Neural progenitor cell (in vitro differentiated cells): ENCODE data around the gene TJP1. TPM values are rescaled to one million over a fixed set of nuclear protein-coding genes. Genes with fewer than 3 reads are reported as not detected.
"Not testable (repeated sequence)": the region's sequence is repeated elsewhere in the genome, so short reads cannot be mapped to it uniquely, and the experiment has no call there.

Source experiments
- DNase-seq: peaks from one replicate; pipeline ENCODE4 v3.0.0-alpha.2; 2016; ENCODE audit warnings: low spot score
- H2AFZ ChIP-seq: fragments of 200-600 bp; sonication (generic); replicated peaks from 2 replicates; pipeline ENCODE4 v1.6.1; 2016; ENCODE audit warnings: antibody characterized with exemption
- H3F3A ChIP-seq: fragments of 200-600 bp; sonication (generic); 2 replicates; pipeline ENCODE4 v1.6.1; 2016; ENCODE audit warnings: antibody characterized with exemption, low read depth
- H3K27ac ChIP-seq: fragments of 200-600 bp; sonication (generic); 2 replicates; pipeline ENCODE4 v1.5.1; 2016; ENCODE audit warnings: mild to moderate bottlenecking
- H3K27me3 ChIP-seq: fragments of 200-600 bp; sonication (generic); 2 replicates; pipeline ENCODE4 v1.6.1; 2016; ENCODE audit warnings: mild to moderate bottlenecking, moderate library complexity
- H3K36me3 ChIP-seq: fragments of 200-600 bp; sonication (generic); 2 replicates; pipeline ENCODE4 v1.5.1; 2016
- H3K4me1 ChIP-seq: fragments of 200-600 bp; sonication (generic); 2 replicates; pipeline ENCODE4 v1.6.1; 2016; ENCODE audit warnings: mixed run types
- H3K4me2 ChIP-seq: fragments of 200-600 bp; sonication (generic); 2 replicates; pipeline ENCODE4 v1.6.1; 2016
- H3K4me3 ChIP-seq: fragments of 200-600 bp; sonication (generic); 2 replicates; pipeline ENCODE4 v1.5.1; 2016
- H3K79me2 ChIP-seq: fragments of 200-600 bp; sonication (generic); 2 replicates; pipeline ENCODE4 v1.6.1; 2016; ENCODE audit warnings: low read depth
- H3K9ac ChIP-seq: fragments of 200-600 bp; sonication (generic); 2 replicates; pipeline ENCODE4 v1.6.1; 2016
- H3K9me3 ChIP-seq: fragments of 200-600 bp; sonication (generic); 2 replicates; pipeline ENCODE4 v1.5.1; 2016; ENCODE audit warnings: low read depth
- H4K20me1 ChIP-seq: fragments of 200-600 bp; sonication (generic); 2 replicates; pipeline ENCODE4 v1.6.1; 2016; ENCODE audit warnings: low read depth
- H3K27ac Mint-ChIP-seq: 3 replicates; pipeline ENCODE4 v1.8.0; 2021; ENCODE audit warnings: mixed read lengths
- H3K27me3 Mint-ChIP-seq: 2 replicates; pipeline ENCODE4 v1.8.0; 2022; ENCODE audit warnings: low read depth, mild to moderate bottlenecking, inconsistent platforms, moderate library complexity, mixed read lengths; ENCODE audit not compliant: insufficient read depth
- H3K36me3 Mint-ChIP-seq: 3 replicates; pipeline ENCODE4 v1.8.0; 2021; ENCODE audit warnings: mixed read lengths
- H3K4me1 Mint-ChIP-seq: 3 replicates; pipeline ENCODE4 v1.8.0; 2021; ENCODE audit warnings: mixed read lengths
- H3K4me3 Mint-ChIP-seq: 3 replicates; pipeline ENCODE4 v1.8.0; 2021; ENCODE audit warnings: mild to moderate bottlenecking, moderate library complexity, mixed read lengths
- H3K9me3 Mint-ChIP-seq: 3 replicates; pipeline ENCODE4 v1.8.0; 2020; ENCODE audit warnings: mixed read lengths
- EZH2 ChIP-seq: fragments of 200-600 bp; sonication (generic); IDR thresholded peaks from 2 replicates; pipeline ENCODE4 v1.6.1; 2017; ENCODE audit warnings: antibody characterized with exemption, mild to moderate bottlenecking, moderate library complexity
- EZH2phosphoT487 ChIP-seq: fragments of 200-600 bp; sonication (generic); IDR thresholded peaks from 2 replicates; pipeline ENCODE4 v1.6.1; 2017; ENCODE audit warnings: antibody characterized with exemption
- total RNA-seq: library from RNA; depleted of rRNA; stranded (reverse); fragments of >200 nt; gene quantifications from 2 replicates; pipeline ENCODE4 v1.2.3, GENCODE V29; 2015; ENCODE audit warnings: low replicate concordance
- TF ChIP-seq, protein P1 (sequence below): fragments of 200-600 bp; sonication (generic); IDR thresholded peaks from 2 replicates; pipeline ENCODE4 v1.5.1; 2017; ENCODE audit warnings: antibody characterized with exemption, mild to moderate bottlenecking

The TJP1 gene
- total RNA-seq, 1 donor from 2014 or later: 126 TPM

DNA sequence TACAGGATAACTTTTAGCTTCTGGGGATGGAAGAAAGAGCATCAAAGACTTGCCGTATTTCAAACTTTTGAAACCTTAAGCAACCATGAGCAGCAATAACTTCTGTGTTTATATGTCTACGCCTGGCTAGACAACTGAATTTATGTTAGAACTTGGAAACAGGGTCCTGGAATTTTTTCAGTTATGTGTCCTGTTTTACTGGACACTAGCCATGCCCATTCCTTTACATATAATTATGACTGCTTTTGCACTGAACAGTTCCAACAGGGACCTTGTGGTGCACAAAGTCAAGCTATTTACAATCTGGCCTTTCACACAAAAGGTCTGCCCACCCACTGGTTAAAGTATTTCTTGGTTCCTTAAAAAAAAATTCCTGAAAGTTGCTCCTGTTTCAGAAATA lies 37.1 kb downstream of the TJP1 start:
- Mint-ChIP-seq H3K27ac (no peak overlapping the region), H3K27me3 (no peaks in the 10 kb centered on the region), H3K4me1 (peaks cover 8% of the 10 kb centered on the region)

DNA sequence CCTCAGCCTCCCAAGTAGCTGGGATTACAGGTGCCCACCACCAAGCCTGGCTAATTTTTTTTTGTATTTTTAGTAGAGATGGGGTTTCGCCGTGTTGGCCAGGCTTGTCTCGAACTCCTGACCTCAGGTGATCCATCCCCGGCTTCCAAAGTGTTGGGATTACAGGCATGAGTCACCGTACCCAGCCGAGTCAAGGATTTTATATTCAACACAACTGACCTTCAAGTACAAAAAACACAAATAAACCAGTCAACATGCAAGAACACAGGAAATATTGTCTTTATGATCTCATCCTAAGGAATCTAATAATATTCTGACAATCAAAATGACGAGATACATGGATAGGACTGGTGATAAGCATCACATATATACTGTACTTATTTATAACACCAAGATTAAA lies 37.9 kb downstream of the TJP1 start:
- H3K79me2 ChIP-seq: peaks cover 100% of the 10 kb centered on the region
- TF ChIP-seq, protein P1, sequence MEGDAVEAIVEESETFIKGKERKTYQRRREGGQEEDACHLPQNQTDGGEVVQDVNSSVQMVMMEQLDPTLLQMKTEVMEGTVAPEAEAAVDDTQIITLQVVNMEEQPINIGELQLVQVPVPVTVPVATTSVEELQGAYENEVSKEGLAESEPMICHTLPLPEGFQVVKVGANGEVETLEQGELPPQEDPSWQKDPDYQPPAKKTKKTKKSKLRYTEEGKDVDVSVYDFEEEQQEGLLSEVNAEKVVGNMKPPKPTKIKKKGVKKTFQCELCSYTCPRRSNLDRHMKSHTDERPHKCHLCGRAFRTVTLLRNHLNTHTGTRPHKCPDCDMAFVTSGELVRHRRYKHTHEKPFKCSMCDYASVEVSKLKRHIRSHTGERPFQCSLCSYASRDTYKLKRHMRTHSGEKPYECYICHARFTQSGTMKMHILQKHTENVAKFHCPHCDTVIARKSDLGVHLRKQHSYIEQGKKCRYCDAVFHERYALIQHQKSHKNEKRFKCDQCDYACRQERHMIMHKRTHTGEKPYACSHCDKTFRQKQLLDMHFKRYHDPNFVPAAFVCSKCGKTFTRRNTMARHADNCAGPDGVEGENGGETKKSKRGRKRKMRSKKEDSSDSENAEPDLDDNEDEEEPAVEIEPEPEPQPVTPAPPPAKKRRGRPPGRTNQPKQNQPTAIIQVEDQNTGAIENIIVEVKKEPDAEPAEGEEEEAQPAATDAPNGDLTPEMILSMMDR: no peak
- TF ChIP-seq EZH2phosphoT487 (no peak), EZH2 (no peak)
- peaks cover 6% of the 10 kb centered on the region for H3K36me3 ChIP-seq
- Mint-ChIP-seq H3K36me3 (peaks cover 60% of the 10 kb centered on the region), H3K27me3 (no peaks in the 10 kb centered on the region), H3K4me1 (peaks cover 8% of the 10 kb centered on the region), H3K27ac (no peak overlapping the region), H3K9me3 (peaks cover 47% of the 10 kb centered on the region), H3K4me3 (no peak overlapping the region)
- no peak overlapping the region for H3K27ac ChIP-seq
- no peak overlapping the region for H2AFZ ChIP-seq
- H3K9me3 ChIP-seq: no peaks in the 10 kb centered on the region
- DNase-seq: no peak
- peaks cover 14% of the 10 kb centered on the region for H3K4me1 ChIP-seq
- no peak overlapping the region for H3K4me3 ChIP-seq
- no peaks in the 10 kb centered on the region for H3F3A ChIP-seq
- H3K4me2 ChIP-seq: no peak overlapping the region
- no peak overlapping the region for H3K9ac ChIP-seq
- no peaks in the 10 kb centered on the region for H3K27me3 ChIP-seq
- H4K20me1 ChIP-seq: peaks cover 20% of the 10 kb centered on the region

More for the DNA sequence above, 37.1 kb downstream of the TJP1 start:
- H3K9me3 ChIP-seq: no peaks in the 10 kb centered on the region
- no peak overlapping the region for H3K4me3 ChIP-seq
- H4K20me1 ChIP-seq: peaks cover 26% of the 10 kb centered on the region
- H3K79me2 ChIP-seq: peaks cover 100% of the 10 kb centered on the region
- H3K27ac ChIP-seq: peak overlapping the region; percentile 25
- TF ChIP-seq EZH2phosphoT487: no peak
- no peak for TF ChIP-seq EZH2
- TF ChIP-seq, protein P1: no peak
- no peak for DNase-seq
- H3F3A ChIP-seq: no peaks in the 10 kb centered on the region
- no peak overlapping the region for H3K4me2 ChIP-seq
- H3K27me3 ChIP-seq: no peaks in the 10 kb centered on the region
- H3K36me3 Mint-ChIP-seq: peaks cover 56% of the 10 kb centered on the region
- H3K36me3 ChIP-seq: peaks cover under 1% of the 10 kb centered on the region
- peaks cover 40% of the 10 kb centered on the region for H3K9me3 Mint-ChIP-seq
- H3K4me3 Mint-ChIP-seq: no peak overlapping the region
- no peak overlapping the region for H3K9ac ChIP-seq
- no peak overlapping the region for H2AFZ ChIP-seq
- peaks cover 14% of the 10 kb centered on the region for H3K4me1 ChIP-seq

GRCh38 chr15:29782816-29783215 lies 39.5 kb downstream of the TJP1 start:
- H2AFZ ChIP-seq, H3K4me3 Mint-ChIP-seq, H3K9me3 ChIP-seq, DNase-seq, H3K4me3 ChIP-seq, H3K27me3 Mint-ChIP-seq, H3K36me3 ChIP-seq, H3K27ac ChIP-seq, H3K4me1 Mint-ChIP-seq, H3K27me3 ChIP-seq, H3F3A ChIP-seq, H3K4me2 ChIP-seq, H3K27ac Mint-ChIP-seq, H3K9ac ChIP-seq: not testable (repeated sequence)
- H3K79me2 ChIP-seq: peaks cover 100% of the 10 kb centered on the region
- peaks cover 29% of the 10 kb centered on the region for H4K20me1 ChIP-seq
- peaks cover 14% of the 10 kb centered on the region for H3K4me1 ChIP-seq
- Mint-ChIP-seq H3K36me3 (peaks cover 70% of the 10 kb centered on the region), H3K9me3 (peaks cover 60% of the 10 kb centered on the region)

DNA sequence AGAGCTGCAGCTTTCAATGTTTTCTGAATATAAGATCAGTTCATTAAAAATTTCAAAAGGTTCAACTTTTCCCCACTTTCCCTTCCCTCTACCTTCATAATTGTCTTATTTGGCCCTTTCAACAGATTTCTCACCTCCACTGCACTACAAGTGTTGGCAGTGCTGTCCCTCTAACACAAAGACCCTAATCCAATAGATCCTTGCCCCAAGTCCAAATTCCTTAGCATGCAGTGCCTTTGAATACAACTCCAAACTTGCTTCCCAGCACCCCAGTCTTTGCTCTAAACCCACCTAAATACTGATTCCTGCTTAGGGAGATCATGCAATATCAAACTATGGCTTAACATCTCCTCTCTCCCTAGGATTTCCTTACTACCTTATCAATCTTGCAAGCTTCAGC lies 43.9 kb downstream of the TJP1 start:
- Mint-ChIP-seq H3K9me3 (peaks cover 52% of the 10 kb centered on the region), H3K36me3 (peaks cover 45% of the 10 kb centered on the region), H3K27ac (no peak overlapping the region), H3K4me1 (no peaks in the 10 kb centered on the region), H3K27me3 (no peaks in the 10 kb centered on the region), H3K4me3 (no peak overlapping the region)
- no peak overlapping the region for H3K27ac ChIP-seq
- TF ChIP-seq EZH2phosphoT487 (no peak), EZH2 (no peak)
- TF ChIP-seq, protein P1: no peak
- peaks cover 6% of the 10 kb centered on the region for H3K36me3 ChIP-seq
- H3K27me3 ChIP-seq: no peaks in the 10 kb centered on the region
- H3F3A ChIP-seq: no peaks in the 10 kb centered on the region
- H3K4me1 ChIP-seq: peaks cover 10% of the 10 kb centered on the region
- H3K9ac ChIP-seq: no peak overlapping the region
- H3K79me2 ChIP-seq: peaks cover 100% of the 10 kb centered on the region
- no peak overlapping the region for H2AFZ ChIP-seq
- no peak for DNase-seq
- no peaks in the 10 kb centered on the region for H3K9me3 ChIP-seq
- no peak overlapping the region for H3K4me2 ChIP-seq
- peaks cover 46% of the 10 kb centered on the region for H4K20me1 ChIP-seq
- no peak overlapping the region for H3K4me3 ChIP-seq
